GM12892 (cell line): ENCODE data around the gene RNF144A.

Source experiments
- DNase-seq: peaks from one replicate; pipeline ENCODE4 v3.0.0; 2011; ENCODE audit not compliant: insufficient read length
- FAIRE-seq: peaks from 2 replicates; lab custom pipeline; 2011; peaks lifted over from hg19 to GRCh38; lab: Jason Lieb, UNC
- POLR2A ChIP-seq: IDR thresholded peaks from 2 replicates; pipeline ENCODE4 v1.6.1; 2011; ENCODE audit warnings: low read depth, low read length, control low read depth
- POLR2AphosphoS5 ChIP-seq: IDR thresholded peaks from 2 replicates; pipeline ENCODE4 v1.6.1; 2011; ENCODE audit warnings: low read depth, low read length, control low read depth
- TAF1 ChIP-seq: IDR thresholded peaks from 2 replicates; pipeline ENCODE4 v1.6.1; 2011; ENCODE audit warnings: low read depth, mild to moderate bottlenecking, control low read depth, low read length, borderline replicate concordance

RNF144A gene

GRCh38 chr2:7024261-7024660 lies 107.0 kb downstream of the RNF144A start:
- no peak for FAIRE-seq
- TF ChIP-seq POLR2AphosphoS5 (no peak), TAF1 (no peak), POLR2A (no peak)
- DNase-seq, result no peak

- FAIRE-seq (no peak), DNase-seq (no peak)
- TF ChIP-seq POLR2AphosphoS5 (no peak), POLR2A (no peak), TAF1 (no peak)
These were observed 107.9 kb downstream of the RNF144A start for GRCh38 chr2:7025082-7025481.

GRCh38 chr2:7026742-7027141 lies 109.5 kb downstream of the RNF144A start:
- TF ChIP-seq TAF1 (no peak), POLR2A (no peak), POLR2AphosphoS5 (no peak)
- FAIRE-seq, result no peak

GRCh38 chr2:7027411-7027810 lies 110.2 kb downstream of the RNF144A start:
- no peak for TF ChIP-seq POLR2A
- TF ChIP-seq POLR2AphosphoS5, result no peak
- TF ChIP-seq TAF1, result no peak
- FAIRE-seq (no peak), DNase-seq (no peak)

More at GRCh38 chr2:7026742-7027141, 109.5 kb downstream of the RNF144A start:
- DNase-seq, result no peak

- DNase-seq, result no peak
- TF ChIP-seq TAF1 (no peak), POLR2AphosphoS5 (no peak), POLR2A (no peak)
These were observed 110.9 kb downstream of the RNF144A start for GRCh38 chr2:7027956-7028655.

GRCh38 chr2:7028846-7029245 lies 111.6 kb downstream of the RNF144A start:
- FAIRE-seq, result no peak
- TF ChIP-seq POLR2AphosphoS5, result no peak
- TF ChIP-seq POLR2A, result no peak
- TF ChIP-seq TAF1, result no peak
- no peak for DNase-seq

More at GRCh38 chr2:7027956-7028655, 110.9 kb downstream of the RNF144A start:
- FAIRE-seq, result no peak

GRCh38 chr2:7029291-7030059 lies 112.3 kb downstream of the RNF144A start:
- no peak for TF ChIP-seq TAF1
- no peak for TF ChIP-seq POLR2AphosphoS5
- TF ChIP-seq POLR2A, result no peak
- FAIRE-seq (no peak), DNase-seq (no peak)

- FAIRE-seq, result no peak
- TF ChIP-seq POLR2AphosphoS5 (no peak), POLR2A (no peak), TAF1 (no peak)
- DNase-seq, result no peak
These were observed 113.6 kb downstream of the RNF144A start for GRCh38 chr2:7030810-7031209.

DNA sequence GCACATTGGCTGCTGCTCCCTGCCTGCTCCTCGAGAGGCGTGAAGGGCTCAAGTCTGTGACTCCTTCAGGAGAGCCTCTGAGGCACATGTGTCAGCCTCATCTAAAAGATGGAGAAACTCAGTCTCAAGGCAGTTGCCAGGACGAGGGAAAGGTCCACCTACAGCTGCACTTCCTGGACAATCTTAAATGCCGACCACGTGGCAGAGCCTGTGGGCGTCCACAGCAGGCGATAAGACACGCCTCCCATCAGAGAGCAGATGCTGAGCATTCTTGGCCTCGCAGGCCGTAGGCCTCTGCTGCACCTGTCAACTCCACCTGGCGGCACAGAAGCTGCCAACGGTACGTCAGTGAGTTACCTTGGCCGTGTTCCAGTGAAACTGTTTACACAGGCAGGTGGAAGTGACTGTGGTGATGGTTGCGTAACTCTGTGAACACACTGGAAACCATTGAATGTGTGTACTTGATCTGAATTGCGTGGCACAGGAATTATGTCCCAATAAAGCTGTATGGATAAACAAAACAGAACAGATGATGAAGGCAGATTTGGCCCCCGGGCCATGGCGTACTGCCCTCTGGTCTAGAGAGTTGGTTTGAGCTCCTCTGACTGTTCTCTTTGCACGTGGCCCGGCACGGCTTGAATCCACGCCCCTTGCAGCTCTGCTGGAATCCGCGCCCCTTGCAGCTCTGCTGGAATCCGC lies 114.5 kb downstream of the RNF144A start:
- TF ChIP-seq POLR2A (no peak), TAF1 (no peak), POLR2AphosphoS5 (no peak)
- no peak for FAIRE-seq
- no peak for DNase-seq

DNA sequence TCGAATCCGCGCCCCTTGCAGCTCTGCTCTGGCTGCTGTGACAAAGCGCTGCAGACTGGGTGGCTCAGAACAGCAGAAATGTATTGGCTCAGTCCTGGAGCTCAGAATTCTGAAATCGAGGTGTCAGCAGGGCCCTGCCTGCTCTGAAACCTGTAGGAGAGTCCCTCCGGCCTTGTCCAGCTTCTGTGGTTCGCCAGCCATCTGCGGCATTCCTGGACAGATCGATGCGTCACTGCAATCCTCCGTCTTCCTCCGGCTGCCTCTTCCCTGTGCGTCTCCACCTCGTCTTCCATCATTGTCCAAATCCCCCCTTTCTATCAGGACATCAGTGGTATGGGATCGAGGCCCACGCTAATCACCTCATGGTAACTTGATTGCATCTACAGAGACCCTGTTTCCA lies 115.2 kb downstream of the RNF144A start:
- no peak for DNase-seq
- no peak for FAIRE-seq
- TF ChIP-seq POLR2AphosphoS5, result no peak
- no peak for TF ChIP-seq TAF1
- TF ChIP-seq POLR2A, result no peak

GRCh38 chr2:7033136-7033960 lies 116.1 kb downstream of the RNF144A start:
- DNase-seq (no peak), FAIRE-seq (no peak)
- TF ChIP-seq POLR2AphosphoS5 (no peak), POLR2A (no peak), TAF1 (no peak)
